Measurements from ENCODE around the gene AURKAIP1. TPM values are rescaled to one million over a fixed set of nuclear protein-coding genes. Genes with fewer than 3 reads are reported as not detected.

The AURKAIP1 gene
- total RNA-seq, 1 donor from 2014 or later = 93.5 TPM

DNA sequence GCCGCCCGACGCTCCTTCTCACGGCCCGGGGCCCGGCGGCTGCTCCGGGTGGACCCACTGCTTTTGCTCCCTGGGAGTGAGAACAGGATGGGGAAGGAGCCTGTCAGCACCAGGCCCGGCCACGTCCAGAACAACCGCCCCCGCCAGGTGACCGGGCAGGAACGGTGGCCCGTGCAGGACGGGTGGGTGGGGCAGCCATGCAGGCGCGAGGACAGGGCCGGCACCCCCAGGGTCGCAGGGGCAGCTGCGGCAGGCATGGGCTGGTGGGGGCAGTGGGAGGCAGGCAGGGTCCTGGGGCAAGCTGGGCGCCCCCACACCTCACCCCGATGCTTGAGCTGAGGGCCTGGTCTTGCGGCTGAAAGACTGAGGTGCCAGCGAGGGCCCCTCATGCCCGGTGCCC is 38.6 kb downstream of the AURKAIP1 start:
- H3K36me3 ChIP-seq (ENCODE audit: control insufficient read depth, insufficient read depth, low read length) = peaks cover 30% of the 10 kb centered on the region
- no peak overlapping the region for H3K4me3 ChIP-seq (ENCODE audit: low read depth, low read length)
- DNase-seq (ENCODE audit: low read depth) (no peak), FAIRE-seq (no peak)
- no peaks in the 10 kb centered on the region for H3K27me3 ChIP-seq (ENCODE audit: control insufficient read depth, insufficient read depth, low read length)
- TF ChIP-seq, protein P1, sequence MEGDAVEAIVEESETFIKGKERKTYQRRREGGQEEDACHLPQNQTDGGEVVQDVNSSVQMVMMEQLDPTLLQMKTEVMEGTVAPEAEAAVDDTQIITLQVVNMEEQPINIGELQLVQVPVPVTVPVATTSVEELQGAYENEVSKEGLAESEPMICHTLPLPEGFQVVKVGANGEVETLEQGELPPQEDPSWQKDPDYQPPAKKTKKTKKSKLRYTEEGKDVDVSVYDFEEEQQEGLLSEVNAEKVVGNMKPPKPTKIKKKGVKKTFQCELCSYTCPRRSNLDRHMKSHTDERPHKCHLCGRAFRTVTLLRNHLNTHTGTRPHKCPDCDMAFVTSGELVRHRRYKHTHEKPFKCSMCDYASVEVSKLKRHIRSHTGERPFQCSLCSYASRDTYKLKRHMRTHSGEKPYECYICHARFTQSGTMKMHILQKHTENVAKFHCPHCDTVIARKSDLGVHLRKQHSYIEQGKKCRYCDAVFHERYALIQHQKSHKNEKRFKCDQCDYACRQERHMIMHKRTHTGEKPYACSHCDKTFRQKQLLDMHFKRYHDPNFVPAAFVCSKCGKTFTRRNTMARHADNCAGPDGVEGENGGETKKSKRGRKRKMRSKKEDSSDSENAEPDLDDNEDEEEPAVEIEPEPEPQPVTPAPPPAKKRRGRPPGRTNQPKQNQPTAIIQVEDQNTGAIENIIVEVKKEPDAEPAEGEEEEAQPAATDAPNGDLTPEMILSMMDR (IDR thresholded peaks at IDR 0.05; ENCODE audit: insufficient read depth, low read length, severe bottlenecking) = no peak

- Histone ChIP-seq H3K27me3 (ENCODE audit: control insufficient read depth, insufficient read depth, low read length) (no peaks in the 10 kb centered on the region), H3K36me3 (ENCODE audit: control insufficient read depth, insufficient read depth, low read length) (peaks cover 25% of the 10 kb centered on the region), H3K4me3 (ENCODE audit: low read depth, low read length) (no peak overlapping the region)
- DNase-seq (ENCODE audit: low read depth) = no peak
- no peak for FAIRE-seq
- TF ChIP-seq, protein P1 (IDR thresholded peaks at IDR 0.05; ENCODE audit: insufficient read depth, low read length, severe bottlenecking) = no peak
Measured at GRCh38 chr1:1335792-1336248, 39.2 kb downstream of the AURKAIP1 start.

GRCh38 chr1:1335283-1335682 is 39.7 kb downstream of the AURKAIP1 start:
- FAIRE-seq (no peak), DNase-seq (ENCODE audit: low read depth) (no peak)
- Histone ChIP-seq H3K27me3 (ENCODE audit: control insufficient read depth, insufficient read depth, low read length) (no peaks in the 10 kb centered on the region), H3K4me3 (ENCODE audit: low read depth, low read length) (no peak overlapping the region), H3K36me3 (ENCODE audit: control insufficient read depth, insufficient read depth, low read length) (peaks cover 22% of the 10 kb centered on the region)
- TF ChIP-seq, protein P1 (IDR thresholded peaks at IDR 0.05; ENCODE audit: insufficient read depth, low read length, severe bottlenecking) = no peak

- no peak overlapping the region for H3K4me3 ChIP-seq (ENCODE audit: low read depth, low read length)
- TF ChIP-seq, protein P1 (IDR thresholded peaks at IDR 0.05; ENCODE audit: insufficient read depth, low read length, severe bottlenecking) = no peak
- FAIRE-seq = no peak
- no peaks in the 10 kb centered on the region for H3K27me3 ChIP-seq (ENCODE audit: control insufficient read depth, insufficient read depth, low read length)
- peaks cover 22% of the 10 kb centered on the region for H3K36me3 ChIP-seq (ENCODE audit: control insufficient read depth, insufficient read depth, low read length)
- no peak for DNase-seq (ENCODE audit: low read depth)
Measured at GRCh38 chr1:1334835-1335234, 40.2 kb downstream of the AURKAIP1 start.

- TF ChIP-seq, protein P1 (IDR thresholded peaks at IDR 0.05; ENCODE audit: insufficient read depth, low read length, severe bottlenecking) = no peak
- Histone ChIP-seq H3K27me3 (ENCODE audit: control insufficient read depth, insufficient read depth, low read length) (no peaks in the 10 kb centered on the region), H3K4me3 (ENCODE audit: low read depth, low read length) (no peak overlapping the region), H3K36me3 (ENCODE audit: control insufficient read depth, insufficient read depth, low read length) (peaks cover 16% of the 10 kb centered on the region)
- DNase-seq (ENCODE audit: low read depth) (no peak), FAIRE-seq (no peak)
Measured at GRCh38 chr1:1333551-1334241, 41.3 kb downstream of the AURKAIP1 start.
